NCI-H2227 treated with DMSO at 0.1 percent for 48 hours (cell line): ENCODE data around the gene MTOR.
"Not testable (repeated sequence)": the region's sequence is repeated elsewhere in the genome, so short reads cannot be mapped to it uniquely, and the experiment has no call there.

Experiments used
- DNase-seq: peaks from one replicate; lab custom pipeline; 2025; lab: John Stamatoyannopoulos, UW

Gene MTOR

GRCh38 chr1:11107599-11107998, 154.8 kb downstream of the MTOR start:
- no peak for DNase-seq

- no peak for DNase-seq
These were observed 156.8 kb downstream of the MTOR start for GRCh38 chr1:11105586-11105985.

- DNase-seq: no peak
These were observed 161.0 kb downstream of the MTOR start for GRCh38 chr1:11101347-11101746.

GRCh38 chr1:11100806-11101205, 161.5 kb downstream of the MTOR start:
- not testable (repeated sequence) for DNase-seq

- no peak for DNase-seq
These were observed 162.2 kb downstream of the MTOR start for GRCh38 chr1:11100149-11100493.

GRCh38 chr1:11099310-11100148, 162.8 kb downstream of the MTOR start, which contains the start of gene EXOSC10:
TSS of gene EXOSC10 (minus strand) at chr1:11099869. CDS start at chr1:11099831, 38 bp downstream.
- DNase-seq: peak; percentile 86

- DNase-seq: no peak
These were observed 163.4 kb downstream of the MTOR start for GRCh38 chr1:11098931-11099309.

GRCh38 chr1:11083784-11084183, 178.6 kb downstream of the MTOR start:
- not testable (repeated sequence) for DNase-seq

GRCh38 chr1:11080931-11081330, 181.4 kb downstream of the MTOR start:
- no peak for DNase-seq

- no peak for DNase-seq
These were observed 183.7 kb downstream of the MTOR start for GRCh38 chr1:11078631-11079030.

GRCh38 chr1:11073398-11073797, 189.0 kb downstream of the MTOR start:
- not testable (repeated sequence) for DNase-seq

- no peak for DNase-seq
These were observed 190.0 kb downstream of the MTOR start for GRCh38 chr1:11072216-11072917.

GRCh38 chr1:11071463-11072215, 190.7 kb downstream of the MTOR start:
- no peak for DNase-seq

GRCh38 chr1:11070876-11071275, 191.5 kb downstream of the MTOR start:
- no peak for DNase-seq

- no peak for DNase-seq
These were observed 193.5 kb downstream of the MTOR start for GRCh38 chr1:11068600-11069473.

- no peak for DNase-seq
These were observed 194.4 kb downstream of the MTOR start for GRCh38 chr1:11067716-11068599.

GRCh38 chr1:11065796-11066195, 196.6 kb downstream of the MTOR start:
- no peak for DNase-seq

- no peak for DNase-seq
These were observed 197.4 kb downstream of the MTOR start for GRCh38 chr1:11064942-11065341.

GRCh38 chr1:11063937-11064537, 198.3 kb downstream of the MTOR start:
- DNase-seq: not testable (repeated sequence)

GRCh38 chr1:11062965-11063401, 199.4 kb downstream of the MTOR start:
- DNase-seq: no peak
